Activated naive CD8-positive, alpha-beta T cell treated with anti-CD3 and anti-CD28 coated beads, Interleukin-2, amount 50 U/mL, for 16 hours (primary cell): ENCODE measurements around the gene ARRDC2.
"Not testable (repeated sequence)": the region's sequence is repeated elsewhere in the genome, so short reads cannot be mapped to it uniquely, and the experiment has no call there.

Experiments used
- DNase-seq: peaks from one replicate; pipeline ENCODE4 v3.0.0-alpha.2; 2020; ENCODE audit warnings: low read depth, low spot score

Gene ARRDC2

DNA sequence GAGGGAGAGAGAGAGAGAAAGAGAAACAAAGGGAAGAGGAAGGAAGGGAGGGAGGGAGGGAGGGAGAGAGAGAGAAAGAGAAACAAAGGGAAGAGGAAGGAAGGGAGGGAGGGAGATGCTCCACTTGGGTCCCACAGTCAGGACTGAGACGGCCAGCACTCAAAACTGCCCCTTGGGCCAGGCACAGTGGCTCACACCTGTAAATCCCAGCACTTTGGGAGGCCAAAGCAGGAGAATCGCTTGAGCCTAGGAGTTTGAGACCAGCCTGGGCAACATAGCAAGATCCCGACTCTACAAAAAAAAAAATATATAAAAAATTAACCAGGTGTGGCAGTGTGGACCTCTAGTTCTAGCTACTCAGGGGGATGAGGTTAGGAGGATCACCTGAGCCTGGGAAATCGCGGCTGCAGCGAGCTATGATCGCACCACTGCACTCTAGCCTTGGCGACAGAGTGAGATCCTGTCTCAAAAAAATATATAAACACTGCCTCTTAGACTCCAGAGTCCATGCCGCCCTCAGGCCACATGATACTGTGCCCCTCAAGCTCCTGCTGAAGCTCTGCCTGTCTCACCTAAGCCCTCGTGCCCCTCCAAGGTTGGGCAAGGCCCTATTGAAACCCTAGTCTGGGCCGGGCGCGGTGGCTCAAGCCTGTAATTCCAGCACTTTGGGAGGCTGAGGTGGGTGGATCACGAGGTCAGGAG, 8.4 kb downstream of the ARRDC2 start:
- no peak for DNase-seq

DNA sequence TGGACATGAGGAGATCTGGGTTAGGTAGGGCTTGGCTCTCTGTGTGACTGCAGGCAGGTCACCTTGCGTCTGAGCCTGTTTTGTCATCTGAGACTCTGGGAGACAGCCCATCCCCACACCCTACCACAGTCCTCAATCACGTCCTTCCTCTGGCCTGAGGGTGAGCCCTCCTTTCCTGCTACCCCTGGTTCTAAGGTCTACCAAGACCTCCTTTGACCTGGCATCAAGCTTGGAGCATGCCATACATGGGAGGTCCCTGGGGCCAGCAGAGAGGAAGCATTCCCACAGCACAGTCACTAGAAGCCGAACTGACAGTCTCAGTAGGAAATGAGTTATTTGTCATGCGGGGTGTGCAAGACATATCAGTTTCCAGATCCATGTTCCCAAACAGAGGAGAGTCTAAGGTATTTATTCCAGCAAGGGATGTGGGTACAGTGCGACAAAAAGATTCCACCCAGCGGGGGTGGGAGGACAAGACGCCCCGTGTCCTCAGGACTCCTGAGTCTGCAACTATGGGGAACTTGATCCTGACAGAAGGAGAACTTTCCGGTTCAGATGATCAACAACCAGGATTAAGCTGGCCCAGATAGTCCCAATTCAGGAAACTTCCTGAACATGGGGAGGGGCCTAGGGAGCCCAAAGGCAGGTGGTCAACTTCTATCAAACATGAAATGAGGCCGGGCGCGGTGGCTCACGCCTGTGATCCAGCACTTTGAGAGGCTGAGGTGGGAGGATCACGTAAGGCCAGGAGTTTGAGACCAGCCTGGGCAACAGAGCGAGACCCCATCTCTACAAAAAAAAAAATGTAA, 9.5 kb downstream of the ARRDC2 start:
- DNase-seq = no peak

DNA sequence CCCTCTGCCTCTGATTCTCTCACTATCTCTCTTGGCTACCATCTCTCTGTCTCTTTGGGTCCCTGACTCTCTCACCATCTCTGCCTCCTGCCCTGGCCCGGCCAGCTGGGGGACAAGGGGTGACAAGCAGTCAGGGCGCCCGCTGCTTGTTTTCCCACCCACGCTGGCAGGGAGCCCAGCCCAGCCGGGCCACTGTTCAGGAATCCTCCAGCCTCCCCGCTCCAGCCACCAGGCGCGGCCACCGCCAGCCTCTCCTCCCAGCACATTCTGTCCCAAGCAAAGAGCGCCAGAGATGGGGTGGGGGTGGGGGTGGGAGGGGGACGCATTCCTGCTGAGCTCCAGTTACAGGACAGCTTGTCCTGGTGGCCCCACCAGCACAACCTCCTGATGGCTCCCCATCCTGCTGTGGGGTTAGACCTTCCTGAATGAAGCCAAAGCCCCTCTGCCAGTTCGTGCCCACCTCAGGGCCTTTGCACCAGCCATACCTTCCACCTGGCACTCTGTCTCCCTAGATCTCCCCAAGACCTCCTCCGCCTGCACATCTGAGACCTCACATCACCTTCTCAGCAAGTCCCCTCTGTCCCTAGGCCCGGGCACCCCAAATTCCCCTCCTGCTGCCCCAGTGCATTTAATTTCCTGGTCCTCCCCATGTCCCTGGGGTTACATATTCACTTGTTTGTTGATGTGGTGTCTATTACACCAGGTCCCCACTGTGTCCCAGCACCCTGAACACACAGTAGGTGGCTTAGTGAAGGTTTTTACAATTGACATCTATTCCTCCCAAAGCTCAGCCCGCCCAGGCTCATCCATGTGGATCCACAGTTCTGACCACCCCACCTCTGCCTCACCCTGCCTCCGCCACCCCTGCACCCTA, 12.5 kb downstream of the ARRDC2 start:
- no peak for DNase-seq

DNA sequence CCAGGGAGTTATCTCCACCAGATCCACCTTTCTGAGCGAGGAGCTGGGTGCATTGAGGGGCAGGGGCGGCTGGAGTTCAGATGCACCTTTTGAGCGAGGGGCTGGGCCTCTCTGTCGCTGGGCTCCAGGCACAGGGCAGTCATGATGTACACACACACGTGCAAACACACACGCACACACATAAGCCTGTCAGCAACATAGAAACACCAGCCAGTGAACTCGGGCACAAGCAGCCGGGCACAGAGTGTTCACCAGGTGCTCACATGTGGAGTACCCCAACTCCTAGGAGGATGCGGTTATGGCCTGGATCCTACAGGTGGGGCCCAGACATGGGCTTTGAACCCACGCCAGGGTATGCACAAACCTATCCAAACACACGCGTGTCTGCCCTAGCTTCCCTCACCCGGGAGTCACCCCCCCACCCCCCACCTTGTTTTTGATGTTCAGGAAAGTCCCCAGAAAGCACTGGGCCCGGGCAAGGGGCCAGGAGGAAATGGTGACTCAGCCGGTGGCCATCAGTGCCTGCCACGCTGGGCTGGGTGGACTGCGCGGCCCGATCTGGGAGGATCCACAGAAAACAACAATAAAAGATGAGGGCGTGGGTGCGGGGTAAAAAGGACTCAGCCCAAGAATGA, 13.3 kb downstream of the ARRDC2 start:
- no peak for DNase-seq

DNA sequence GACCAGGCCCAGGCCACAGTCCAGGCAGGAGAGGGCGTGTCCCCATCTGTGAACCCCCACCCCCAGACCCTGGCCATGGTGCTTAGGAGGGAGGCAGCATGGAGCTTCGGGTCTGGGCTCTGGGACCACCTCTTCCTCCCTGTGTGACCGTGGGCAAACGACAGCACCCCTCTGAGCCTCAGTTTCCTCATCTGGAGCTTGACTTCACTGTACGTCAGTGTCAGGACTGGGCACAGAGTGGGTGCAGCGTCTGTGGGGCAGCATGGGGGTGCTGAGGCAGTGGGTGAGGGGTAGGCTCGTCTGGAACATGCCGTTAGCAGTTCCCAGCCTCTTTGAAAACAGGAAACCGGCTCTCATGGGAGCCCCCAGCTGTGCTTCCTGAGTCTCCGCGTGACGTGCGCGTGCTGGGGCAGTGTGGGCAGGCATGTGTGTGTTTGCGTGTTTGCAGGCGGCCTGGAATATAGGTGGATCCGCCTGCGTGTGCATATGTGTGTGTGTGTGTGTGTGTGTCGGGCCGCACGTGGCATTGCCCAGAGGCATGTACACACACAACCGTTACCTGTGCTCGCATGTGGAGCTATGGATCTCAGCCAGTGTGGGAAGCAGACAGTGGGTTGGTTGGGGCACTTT, 15.8 kb downstream of the ARRDC2 start:
- DNase-seq = no peak

DNA sequence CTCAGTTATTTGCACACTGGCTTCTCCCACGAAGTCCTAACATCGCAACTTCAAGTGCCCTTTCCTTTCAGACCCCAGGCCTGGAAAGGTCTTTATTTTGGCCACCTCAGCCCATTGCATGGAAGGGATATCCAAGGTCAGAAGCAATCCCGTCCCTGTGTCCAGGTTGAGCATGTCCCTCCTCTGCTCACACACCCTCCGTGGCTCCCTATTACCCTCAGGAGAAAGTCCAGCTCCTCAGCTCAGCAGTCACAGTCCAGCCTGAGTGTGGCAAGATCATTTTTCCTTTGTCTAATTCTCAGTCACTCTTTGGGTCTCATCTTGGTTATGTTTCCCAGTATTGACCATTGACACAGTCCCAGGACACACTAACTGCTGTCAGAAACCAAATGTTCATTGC, 19.2 kb downstream of the ARRDC2 start:
- no peak for DNase-seq

DNA sequence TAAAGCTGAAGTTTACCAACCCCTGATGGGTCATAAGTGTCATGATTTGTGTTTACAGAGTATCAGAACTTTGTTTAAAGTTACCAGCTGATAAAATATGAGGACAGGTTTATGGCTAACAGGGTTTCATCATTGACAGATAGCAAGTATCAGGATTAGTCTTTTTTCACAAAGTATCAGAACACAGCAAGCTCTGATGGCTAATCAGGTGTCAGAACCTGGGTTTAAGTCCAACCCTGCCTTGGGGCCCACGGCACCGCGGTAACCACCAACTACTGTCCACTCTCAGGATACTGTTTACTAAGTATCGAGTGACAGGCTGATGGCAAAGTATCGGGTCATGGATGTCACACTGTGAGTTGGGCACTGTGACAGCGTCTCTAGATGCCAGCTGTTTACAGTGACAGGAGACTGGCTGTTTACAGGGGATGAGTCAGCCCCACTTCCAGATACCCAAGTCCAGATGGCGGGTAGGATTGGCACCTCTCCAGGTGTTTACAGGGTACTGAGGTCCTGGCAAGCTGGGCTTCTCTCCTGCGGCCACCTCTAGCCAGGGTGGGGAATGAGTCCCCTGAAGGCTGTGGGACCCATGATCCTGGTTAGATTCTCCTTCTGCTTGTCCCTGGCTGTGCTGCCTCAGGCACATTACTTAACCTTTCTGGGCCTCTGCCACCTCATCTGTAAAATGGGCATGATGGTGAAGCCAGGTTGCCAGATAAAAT, 21.8 kb downstream of the ARRDC2 start:
- no peak for DNase-seq

DNA sequence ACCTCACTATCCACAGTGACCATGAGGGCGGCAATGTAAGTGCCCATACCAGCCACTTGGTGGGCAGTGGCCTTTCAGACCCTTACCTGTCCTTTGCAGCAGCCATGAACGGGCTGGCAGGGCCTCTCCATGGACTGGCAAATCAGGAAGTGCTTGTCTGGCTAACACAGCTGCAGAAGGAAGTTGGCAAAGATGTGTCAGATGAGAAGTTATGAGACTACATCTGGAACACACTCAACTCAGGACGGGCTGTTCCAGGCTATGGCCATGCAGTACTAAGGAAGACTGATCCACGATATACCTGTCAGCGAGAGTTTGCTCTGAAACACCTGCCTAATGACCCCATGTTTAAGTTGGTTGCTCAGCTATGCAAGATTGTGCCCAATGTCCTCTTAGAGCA, 23.4 kb downstream of the ARRDC2 start:
- DNase-seq = not testable (repeated sequence)

DNA sequence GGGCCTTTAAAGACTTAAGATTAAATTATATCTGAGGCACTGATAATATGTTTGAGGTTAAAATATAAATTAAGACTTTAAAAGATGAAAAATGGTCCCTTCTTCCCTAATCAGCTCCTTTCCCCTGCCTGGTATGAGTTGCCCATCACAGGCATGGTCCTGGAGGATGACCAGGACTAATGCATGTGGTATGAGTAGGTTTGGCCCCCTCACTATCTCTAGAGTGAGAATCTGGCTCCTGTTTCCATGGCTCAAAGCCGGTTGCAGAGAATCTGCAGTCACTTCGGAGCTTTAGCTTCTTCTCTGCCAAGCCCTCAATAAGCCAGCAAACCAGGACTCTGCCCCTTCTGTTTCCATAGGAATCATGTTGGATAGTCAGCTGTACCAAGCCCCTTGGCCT, 24.1 kb downstream of the ARRDC2 start:
- DNase-seq = not testable (repeated sequence)

DNA sequence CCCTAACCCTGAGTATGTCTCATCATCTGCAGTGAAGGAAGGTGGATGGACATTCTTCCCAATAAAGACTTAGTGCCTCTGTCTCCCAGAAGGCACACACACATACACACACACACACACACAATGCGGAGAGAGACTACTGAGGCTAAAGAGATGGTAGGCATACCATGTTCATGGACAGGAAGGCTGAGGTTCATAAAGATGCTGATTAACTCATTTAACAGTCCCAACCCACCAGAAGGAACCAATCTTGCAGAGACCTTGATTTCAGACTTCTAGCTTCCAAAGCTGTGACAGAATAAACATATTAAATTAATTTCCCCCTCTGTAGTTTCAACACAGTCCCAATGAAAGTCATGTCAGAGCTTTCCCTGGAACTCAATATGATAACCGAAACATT, 33.1 kb downstream of the ARRDC2 start:
- no peak for DNase-seq

DNA sequence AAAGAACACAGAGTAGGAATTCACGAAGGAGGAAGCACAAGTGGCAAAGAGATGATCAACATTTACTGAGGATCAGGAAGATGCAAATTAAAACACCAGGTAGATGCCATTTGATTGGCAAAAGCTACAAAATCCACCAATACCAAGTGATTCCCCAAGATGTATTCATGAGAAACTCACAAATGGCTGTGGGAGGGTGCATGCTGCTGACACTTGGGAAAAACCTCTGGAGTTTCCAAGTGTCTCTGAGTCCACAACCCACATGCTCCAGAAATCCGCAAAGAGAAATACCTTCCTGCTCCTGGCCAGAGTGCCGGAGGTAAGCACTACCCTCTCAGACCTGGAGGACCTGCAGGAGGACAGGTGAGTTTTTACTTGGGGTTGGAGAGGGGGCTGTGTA, 35.7 kb downstream of the ARRDC2 start:
- no peak for DNase-seq

DNA sequence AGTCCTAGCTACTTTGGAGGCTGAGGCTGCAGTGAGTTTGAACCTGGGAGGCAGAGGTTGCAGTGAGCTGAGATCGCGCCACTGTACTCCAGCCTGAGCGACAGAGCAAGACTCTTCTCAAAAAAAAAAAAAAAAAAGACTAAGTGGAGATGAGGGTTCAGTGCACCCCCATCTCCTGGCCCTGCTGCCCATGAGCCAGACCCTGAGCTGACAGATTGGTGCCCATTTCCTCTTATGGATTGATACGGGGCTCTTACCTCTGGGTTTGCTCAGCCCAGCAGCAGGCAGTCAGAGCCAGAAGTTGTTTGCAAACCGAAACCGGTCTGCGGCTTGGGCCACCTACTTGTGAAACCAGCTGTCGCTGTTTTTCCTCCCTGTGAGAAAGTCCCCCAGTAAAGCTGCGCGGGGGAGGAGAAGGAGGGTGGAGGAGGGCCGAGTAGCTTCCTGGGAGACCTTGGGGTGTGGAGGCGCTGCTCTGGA, 36.9 kb downstream of the ARRDC2 start:
- peak; percentile 78 for DNase-seq

DNA sequence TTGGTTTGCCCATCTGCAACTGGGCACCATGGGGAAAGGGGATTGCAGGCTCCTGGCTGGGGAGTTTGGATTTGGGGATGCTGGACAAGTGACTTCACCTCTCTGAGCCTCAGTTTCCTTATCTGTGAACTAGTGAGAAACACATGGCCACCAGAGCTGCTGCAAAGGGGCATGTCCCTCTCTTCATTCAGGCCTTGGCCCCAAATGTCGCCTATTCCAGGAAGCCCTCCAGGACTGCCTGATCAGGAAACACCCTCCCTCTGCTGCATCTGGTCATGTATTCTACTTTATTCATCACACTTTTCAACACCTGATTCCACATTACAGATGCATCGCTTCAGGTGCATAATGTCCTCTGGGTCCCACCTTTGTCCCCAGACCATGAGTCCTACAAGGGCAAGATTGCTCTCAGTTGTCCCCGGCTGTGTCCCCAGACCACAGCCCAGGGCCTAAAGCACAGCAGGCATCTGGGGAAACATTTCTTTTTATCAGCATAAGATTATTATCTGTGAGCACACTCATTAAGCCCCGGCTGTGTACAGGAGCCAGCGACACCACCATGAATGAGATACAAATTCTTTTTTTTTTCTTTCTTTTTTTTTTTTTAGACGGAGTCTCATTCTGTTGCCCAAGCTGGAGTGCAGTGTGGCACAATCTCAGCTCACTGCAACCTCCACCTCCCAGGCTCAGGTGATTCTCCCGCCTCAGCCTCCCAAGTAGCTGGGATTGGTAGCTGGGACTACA, 37.5 kb downstream of the ARRDC2 start:
- DNase-seq = no peak

DNA sequence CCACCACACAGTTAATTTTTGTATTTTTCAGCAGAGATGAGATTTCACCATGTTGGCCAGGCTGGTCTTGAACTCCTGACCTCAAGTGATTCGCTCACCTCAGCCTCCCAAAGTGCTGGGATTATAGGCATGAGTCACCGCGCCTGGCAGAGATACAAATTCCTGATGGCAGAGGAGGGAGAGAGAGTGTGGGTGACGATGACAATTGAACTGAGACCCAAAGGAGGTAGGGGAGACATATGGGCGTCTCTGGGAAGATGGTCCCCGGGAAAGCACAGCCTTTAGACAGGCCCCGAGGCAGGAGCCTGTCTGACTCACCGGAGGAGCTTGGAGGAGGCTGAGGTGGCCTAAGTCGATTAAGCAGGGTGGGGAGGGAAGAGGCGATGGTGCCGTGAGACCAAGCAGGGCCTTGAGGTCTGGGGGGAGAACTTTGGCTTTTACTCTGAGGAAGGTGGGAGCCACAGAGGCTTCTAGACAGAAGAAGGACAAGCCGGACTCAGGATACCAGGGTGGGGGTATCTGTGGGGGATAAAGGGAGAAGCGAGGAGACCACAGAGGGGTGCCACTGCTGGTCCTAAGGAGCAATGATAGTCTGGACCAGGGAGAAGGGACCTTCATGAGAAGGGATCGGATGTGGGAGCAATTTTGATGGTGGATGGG, 38.2 kb downstream of the ARRDC2 start:
- no peak for DNase-seq

DNA sequence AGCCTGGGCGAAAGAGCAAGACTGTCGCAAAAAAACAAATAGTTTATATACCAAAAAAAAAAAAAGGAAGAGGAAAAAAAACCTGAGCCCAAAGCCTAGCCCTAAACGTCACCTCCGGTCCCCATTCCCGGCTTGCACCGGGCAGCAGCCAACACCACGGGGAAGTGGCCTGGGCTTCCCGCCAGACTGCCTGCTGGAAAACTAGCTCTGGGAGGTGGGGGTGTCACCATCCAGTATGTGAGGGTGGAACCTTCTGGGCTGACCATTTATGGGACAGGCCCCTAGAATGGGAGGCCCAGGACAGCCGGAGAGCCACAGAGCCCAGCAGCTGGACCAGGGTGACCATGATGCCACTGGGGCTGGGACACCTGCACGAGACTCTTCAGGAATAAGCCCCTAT, 41.4 kb downstream of the ARRDC2 start:
- DNase-seq = no peak

DNA sequence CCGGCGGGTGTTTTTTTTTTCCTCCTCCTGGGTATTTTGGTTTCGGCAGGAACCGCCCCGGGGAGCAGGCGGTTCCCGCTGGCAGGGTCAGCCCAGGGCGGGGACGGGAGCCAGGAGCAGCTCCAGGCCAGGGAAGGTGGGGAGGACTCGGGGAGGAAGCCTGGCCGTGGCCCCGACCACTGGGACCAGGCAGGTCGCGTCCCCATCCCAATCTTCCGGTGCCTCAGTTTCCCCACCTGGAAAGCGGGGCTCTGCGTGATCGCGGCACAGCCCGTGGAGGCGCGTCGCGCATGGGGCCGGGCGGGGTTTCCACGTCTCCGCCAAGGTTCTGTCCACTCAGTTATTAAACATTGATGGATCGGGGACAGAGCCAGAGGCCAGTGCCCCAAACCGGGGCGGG, 43.9 kb downstream of the ARRDC2 start:
- DNase-seq = no peak

DNA sequence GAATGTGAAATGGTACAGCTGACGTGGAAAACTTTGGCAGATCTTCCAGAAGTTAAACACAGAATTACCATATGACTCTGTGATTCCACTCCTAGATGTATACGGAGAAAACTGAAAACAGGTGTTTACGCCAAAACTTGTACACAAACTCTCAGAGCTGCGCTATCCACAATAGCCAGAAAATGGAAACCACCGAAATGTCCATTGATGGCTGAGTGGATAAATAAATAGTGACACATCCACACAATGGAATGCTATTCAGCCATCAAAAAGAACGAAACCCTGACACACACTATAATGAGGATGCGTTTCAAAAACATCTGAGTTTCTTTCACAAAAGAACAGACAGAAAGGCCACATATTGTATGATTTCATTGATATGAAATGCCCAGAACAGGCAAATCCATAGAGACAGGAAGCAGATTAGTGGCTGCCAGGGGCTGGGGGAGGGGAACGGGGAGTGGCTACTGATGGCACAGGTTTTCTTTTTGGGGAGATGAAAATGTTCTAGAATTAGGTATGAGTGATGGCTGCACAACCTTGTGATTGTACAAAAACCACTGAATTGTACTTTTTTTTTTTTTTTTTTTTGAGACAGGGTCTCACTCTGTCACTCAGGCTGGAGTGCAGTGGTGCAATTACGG, 45.7 kb downstream of the ARRDC2 start:
- DNase-seq = no peak

DNA sequence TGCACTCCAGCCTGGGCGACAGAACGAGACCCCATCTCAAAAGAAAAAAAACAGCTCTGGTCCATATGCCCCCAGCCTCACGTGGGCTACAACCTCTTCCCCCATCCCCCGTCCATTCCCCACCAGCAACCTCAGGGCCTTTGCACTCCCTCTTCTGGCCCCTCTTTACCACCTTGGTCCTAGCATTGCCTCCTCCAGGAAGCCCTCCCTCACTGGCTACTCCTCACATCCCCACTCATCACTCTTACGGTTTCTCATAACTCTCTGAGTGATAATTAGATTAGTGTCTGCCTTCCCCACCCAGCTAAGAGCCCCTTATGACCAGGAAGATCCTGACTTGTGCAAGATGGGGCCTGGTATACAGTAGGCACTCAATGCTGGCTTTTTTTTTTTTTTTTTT, 48.0 kb downstream of the ARRDC2 start:
- no peak for DNase-seq

DNA sequence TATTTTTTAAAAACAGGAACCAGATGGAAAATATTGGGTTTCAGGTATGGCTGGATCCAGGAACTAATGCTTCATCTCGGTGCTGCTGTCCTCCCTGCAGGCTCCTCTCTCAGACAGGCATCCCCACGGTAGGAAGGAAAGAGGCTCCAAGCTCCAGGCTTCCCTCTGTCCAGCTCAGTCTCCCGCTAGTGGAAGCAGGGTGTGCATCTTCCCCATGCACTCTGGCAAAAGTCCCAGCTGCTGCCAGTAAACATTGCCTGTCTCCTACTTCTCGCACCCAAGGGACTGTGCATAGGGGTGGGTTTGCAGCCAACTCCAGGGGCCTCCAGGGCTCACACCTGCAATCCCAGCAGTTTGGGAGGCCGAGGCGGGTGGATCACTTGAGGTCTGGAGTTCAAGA, 49.6 kb downstream of the ARRDC2 start:
- no peak for DNase-seq
